Heart left ventricle (tissue), 13 donors: ENCODE data around the gene TEX29.

Experiments used
- CTCF ChIP-seq, 12 donors: fragments of 200-600 bp; sonication (generic) in 4 of 12; IDR thresholded peaks; one replicate each; pipeline versions ENCODE4 v1.5.0 to v1.8.0; 2018 to 2022; ENCODE audit warnings: antibody characterized with exemption in 12 of 12, mild to moderate bottlenecking in 5 of 12
- POLR2A ChIP-seq, 2 donors: fragments of 450-650 bp; IDR thresholded peaks; one replicate each; pipeline ENCODE4 v1.6.1; 2017; ENCODE audit warnings: antibody characterized with exemption in 2 of 2, mild to moderate bottlenecking in 2 of 2, moderate library complexity in 2 of 2
- donor health status: ischemic (EF 13 %, LVEDD 7.1; RV severe dilation, severe dysfunction).
- donor health status: DM: no; HTN: yes; CAD: no.
- donor health status: DM: no; HTN: no; CAD: no.
- donor health status: ischemic (EF 25% LVEDD 6.9; RV normal size, moderate dysfunction).
- donor health status: ischemic (EF 25% LVEDD 5.7; RV mildly dilated, moderate dysfunction).
- donor health status: ischemic (EF 35%, LVEDD 5.7; RV mildly dilated, moderate dysfunction).
- donor health status: nonischemic (EF 11% LVEDD 7.7; RV severe dilation, severe dysfunction).
- donor health status: DM: yes; HTN: yes; CAD: no.
- donor health status: PGD.
- donor health status: ischemic (EF 29% LVEDD 5.4; RV normal size, mild dysfunction).
- donor health status: nonischemic (EF 23%, LVEDD 6.1; RV moderate dilation, normal function).

DNA sequence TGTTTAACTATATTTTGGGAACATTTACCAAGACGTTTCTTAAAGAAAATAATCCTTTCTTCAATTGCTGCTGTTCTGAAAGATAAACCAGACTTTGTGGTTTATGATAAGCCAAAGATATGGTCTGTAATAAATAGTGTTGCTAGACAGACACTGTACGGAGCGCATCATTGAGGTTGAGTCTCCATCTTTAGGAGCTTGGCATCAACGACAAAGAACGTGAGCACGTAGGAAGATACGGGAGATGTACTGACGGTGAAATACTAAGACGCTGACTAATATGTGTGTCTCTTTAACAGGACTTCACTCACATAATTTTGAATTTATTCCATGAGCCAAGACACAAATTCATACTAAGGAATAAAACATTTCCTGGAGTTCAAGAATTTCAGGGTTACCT, 16.2 kb downstream of the TEX29 start:
- TF ChIP-seq POLR2A (IDR thresholded peaks at IDR 0.05) (no peak), CTCF (IDR thresholded peaks at IDR 0.05) (no peak)
